ENCODE data around the gene DNAH10.

DNAH10 gene

GRCh38 chr12:123886931-123887582 is 125.0 kb downstream of the DNAH10 start:
- no peak overlapping the region for H3K9ac ChIP-seq (ENCODE audit: low read length in 5 of 5)
- no peaks in the 10 kb centered on the region for H3K36me3 ChIP-seq (ENCODE audit: control insufficient read depth in 5 of 5, insufficient read depth in 5 of 5, low read length in 5 of 5)
- peaks cover 12 to 32% (median 18%) of the 10 kb centered on the region in 5 donors for H3K27me3 ChIP-seq (ENCODE audit: control insufficient read depth in 5 of 5, insufficient read depth in 4 of 5, low read length in 5 of 5)
- H3K4me3 ChIP-seq (ENCODE audit: low read depth in 1 of 5, low read length in 5 of 5) = no peak overlapping the region
- H3K9me3 ChIP-seq (ENCODE audit: control insufficient read depth in 5 of 5, low read length in 5 of 5) = peaks cover 0 to 4% (median 0%) of the 10 kb centered on the region in 5 donors
- H3K27ac ChIP-seq (ENCODE audit: low read depth, low read length) = no peak overlapping the region
- no peaks in the 10 kb centered on the region for H3K4me1 ChIP-seq (ENCODE audit: control insufficient read depth in 5 of 5, insufficient read depth in 5 of 5, low read length in 5 of 5)

- Histone ChIP-seq H3K27ac (ENCODE audit: low read depth, low read length) (no peak overlapping the region), H3K36me3 (ENCODE audit: control insufficient read depth in 5 of 5, insufficient read depth in 5 of 5, low read length in 5 of 5) (no peaks in the 10 kb centered on the region), H3K9ac (ENCODE audit: low read length in 5 of 5) (no peak overlapping the region), H3K9me3 (ENCODE audit: control insufficient read depth in 5 of 5, low read length in 5 of 5) (peaks cover 0 to 4% (median 0%) of the 10 kb centered on the region in 5 donors), H3K27me3 (ENCODE audit: control insufficient read depth in 5 of 5, insufficient read depth in 4 of 5, low read length in 5 of 5) (peaks cover 6 to 39% (median 23%) of the 10 kb centered on the region in 5 donors), H3K4me1 (ENCODE audit: control insufficient read depth in 5 of 5, insufficient read depth in 5 of 5, low read length in 5 of 5) (no peaks in the 10 kb centered on the region), H3K4me3 (ENCODE audit: low read depth in 1 of 5, low read length in 5 of 5) (no peak overlapping the region)
These were observed 126.9 kb downstream of the DNAH10 start for GRCh38 chr12:123888989-123889388.

GRCh38 chr12:123889848-123890535 is 127.9 kb downstream of the DNAH10 start:
- H3K27me3 ChIP-seq (ENCODE audit: control insufficient read depth in 5 of 5, insufficient read depth in 4 of 5, low read length in 5 of 5) = peaks cover 6 to 39% (median 23%) of the 10 kb centered on the region in 5 donors

GRCh38 chr12:123890536-123890902 is 128.4 kb downstream of the DNAH10 start:
- Histone ChIP-seq H3K36me3 (ENCODE audit: control insufficient read depth in 5 of 5, insufficient read depth in 5 of 5, low read length in 5 of 5) (no peaks in the 10 kb centered on the region), H3K4me1 (ENCODE audit: control insufficient read depth in 5 of 5, insufficient read depth in 5 of 5, low read length in 5 of 5) (no peaks in the 10 kb centered on the region), H3K9ac (ENCODE audit: low read length in 5 of 5) (no peak overlapping the region), H3K27me3 (ENCODE audit: control insufficient read depth in 5 of 5, insufficient read depth in 4 of 5, low read length in 5 of 5) (peaks cover 6 to 39% (median 23%) of the 10 kb centered on the region in 5 donors), H3K4me3 (ENCODE audit: low read depth in 1 of 5, low read length in 5 of 5) (no peak overlapping the region), H3K9me3 (ENCODE audit: control insufficient read depth in 5 of 5, low read length in 5 of 5) (no peaks in the 10 kb centered on the region), H3K27ac (ENCODE audit: low read depth, low read length) (no peak overlapping the region)

More at GRCh38 chr12:123889848-123890535, 127.9 kb downstream of the DNAH10 start:
- Histone ChIP-seq H3K4me1 (ENCODE audit: control insufficient read depth in 5 of 5, insufficient read depth in 5 of 5, low read length in 5 of 5) (no peaks in the 10 kb centered on the region), H3K9ac (ENCODE audit: low read length in 5 of 5) (no peak overlapping the region), H3K36me3 (ENCODE audit: control insufficient read depth in 5 of 5, insufficient read depth in 5 of 5, low read length in 5 of 5) (no peaks in the 10 kb centered on the region), H3K4me3 (ENCODE audit: low read depth in 1 of 5, low read length in 5 of 5) (no peak overlapping the region), H3K9me3 (ENCODE audit: control insufficient read depth in 5 of 5, low read length in 5 of 5) (no peaks in the 10 kb centered on the region), H3K27ac (ENCODE audit: low read depth, low read length) (no peak overlapping the region)

- Histone ChIP-seq H3K9ac (ENCODE audit: low read length in 5 of 5) (no peak overlapping the region), H3K27me3 (ENCODE audit: control insufficient read depth in 5 of 5, insufficient read depth in 4 of 5, low read length in 5 of 5) (peaks cover 6 to 39% (median 23%) of the 10 kb centered on the region in 5 donors), H3K4me3 (ENCODE audit: low read depth in 1 of 5, low read length in 5 of 5) (no peak overlapping the region), H3K4me1 (ENCODE audit: control insufficient read depth in 5 of 5, insufficient read depth in 5 of 5, low read length in 5 of 5) (no peaks in the 10 kb centered on the region), H3K9me3 (ENCODE audit: control insufficient read depth in 5 of 5, low read length in 5 of 5) (no peaks in the 10 kb centered on the region), H3K27ac (ENCODE audit: low read depth, low read length) (no peak overlapping the region), H3K36me3 (ENCODE audit: control insufficient read depth in 5 of 5, insufficient read depth in 5 of 5, low read length in 5 of 5) (no peaks in the 10 kb centered on the region)
These were observed 128.9 kb downstream of the DNAH10 start for GRCh38 chr12:123891011-123891410.

- Histone ChIP-seq H3K36me3 (ENCODE audit: control insufficient read depth in 5 of 5, insufficient read depth in 5 of 5, low read length in 5 of 5) (no peaks in the 10 kb centered on the region), H3K4me1 (ENCODE audit: control insufficient read depth in 5 of 5, insufficient read depth in 5 of 5, low read length in 5 of 5) (peaks cover 0 to 4% (median 3%) of the 10 kb centered on the region in 5 donors)
These were observed 129.5 kb downstream of the DNAH10 start for GRCh38 chr12:123891516-123892179.

GRCh38 chr12:123892180-123892559 is 130.1 kb downstream of the DNAH10 start:
- Histone ChIP-seq H3K36me3 (ENCODE audit: control insufficient read depth in 5 of 5, insufficient read depth in 5 of 5, low read length in 5 of 5) (no peaks in the 10 kb centered on the region), H3K27ac (ENCODE audit: low read depth, low read length) (no peak overlapping the region), H3K4me1 (ENCODE audit: control insufficient read depth in 5 of 5, insufficient read depth in 5 of 5, low read length in 5 of 5) (peaks cover 0 to 8% (median 3%) of the 10 kb centered on the region in 5 donors), H3K9me3 (ENCODE audit: control insufficient read depth in 5 of 5, low read length in 5 of 5) (no peaks in the 10 kb centered on the region), H3K9ac (ENCODE audit: low read length in 5 of 5) (no peak overlapping the region), H3K27me3 (ENCODE audit: control insufficient read depth in 5 of 5, insufficient read depth in 4 of 5, low read length in 5 of 5) (peaks cover 5 to 36% (median 13%) of the 10 kb centered on the region in 5 donors), H3K4me3 (ENCODE audit: low read depth in 1 of 5, low read length in 5 of 5) (no peak overlapping the region)

More at GRCh38 chr12:123891516-123892179, 129.5 kb downstream of the DNAH10 start:
- Histone ChIP-seq H3K9me3 (ENCODE audit: control insufficient read depth in 5 of 5, low read length in 5 of 5) (no peaks in the 10 kb centered on the region), H3K4me3 (ENCODE audit: low read depth in 1 of 5, low read length in 5 of 5) (no peak overlapping the region), H3K9ac (ENCODE audit: low read length in 5 of 5) (no peak overlapping the region), H3K27ac (ENCODE audit: low read depth, low read length) (no peak overlapping the region), H3K27me3 (ENCODE audit: control insufficient read depth in 5 of 5, insufficient read depth in 4 of 5, low read length in 5 of 5) (peaks cover 6 to 39% (median 19%) of the 10 kb centered on the region in 5 donors)

- Histone ChIP-seq H3K27me3 (ENCODE audit: control insufficient read depth in 5 of 5, insufficient read depth in 4 of 5, low read length in 5 of 5) (peaks cover 2 to 33% (median 12%) of the 10 kb centered on the region in 5 donors), H3K36me3 (ENCODE audit: control insufficient read depth in 5 of 5, insufficient read depth in 5 of 5, low read length in 5 of 5) (no peaks in the 10 kb centered on the region), H3K9ac (ENCODE audit: low read length in 5 of 5) (no peak overlapping the region), H3K9me3 (ENCODE audit: control insufficient read depth in 5 of 5, low read length in 5 of 5) (no peaks in the 10 kb centered on the region), H3K27ac (ENCODE audit: low read depth, low read length) (no peak overlapping the region), H3K4me1 (ENCODE audit: control insufficient read depth in 5 of 5, insufficient read depth in 5 of 5, low read length in 5 of 5) (peaks cover 0 to 8% (median 3%) of the 10 kb centered on the region in 5 donors), H3K4me3 (ENCODE audit: low read depth in 1 of 5, low read length in 5 of 5) (no peak overlapping the region)
These were observed 130.8 kb downstream of the DNAH10 start for GRCh38 chr12:123892853-123893252.

- Histone ChIP-seq H3K9me3 (ENCODE audit: control insufficient read depth in 5 of 5, low read length in 5 of 5) (no peaks in the 10 kb centered on the region), H3K27me3 (ENCODE audit: control insufficient read depth in 5 of 5, insufficient read depth in 4 of 5, low read length in 5 of 5) (peaks cover 2 to 33% (median 12%) of the 10 kb centered on the region in 5 donors), H3K4me1 (ENCODE audit: control insufficient read depth in 5 of 5, insufficient read depth in 5 of 5, low read length in 5 of 5) (peaks cover 0 to 8% (median 3%) of the 10 kb centered on the region in 5 donors), H3K4me3 (ENCODE audit: low read depth in 1 of 5, low read length in 5 of 5) (no peak overlapping the region), H3K36me3 (ENCODE audit: control insufficient read depth in 5 of 5, insufficient read depth in 5 of 5, low read length in 5 of 5) (no peaks in the 10 kb centered on the region), H3K9ac (ENCODE audit: low read length in 5 of 5) (no peak overlapping the region), H3K27ac (ENCODE audit: low read depth, low read length) (no peak overlapping the region)
These were observed 131.2 kb downstream of the DNAH10 start for GRCh38 chr12:123893276-123893675.

Measured in subcutaneous abdominal adipose tissue (tissue), 5 donors.